Activated T-helper 2 cell treated with anti-CD3 and anti-CD28 coated beads, Interferon-gamma antibody, Interleukin-2, Interleukin-4, amounts not matched to agents 10 μg/mL and 5 μg/mL and 100 μg/mL, durations not matched to agents 14 hours and 24 hours and 36 hours (primary cell): ENCODE results near the gene SYPL2. TPM values are rescaled to one million over a fixed set of nuclear protein-coding genes. Genes with fewer than 3 reads are reported as not detected.

Experiments
- total RNA-seq: library from RNA; stranded (reverse); gene quantifications from 2 replicates; pipeline ENCODE4 v1.2.3, GENCODE V29; 2022

The SYPL2 gene
- total RNA-seq, 1 donor from 2014 or later, result not detected

Other genes starting within 250 kb of the SYPL2 start
- gene CELSR2, start 217.0 kb upstream of the SYPL2 start, total RNA-seq, result 3.8 and 4.3 TPM in 2 replicates
- 7.8 and 9.5 TPM in 2 replicates for gene PSRC1, start 183.4 kb upstream of the SYPL2 start, total RNA-seq
- gene MYBPHL, start 159.5 kb upstream of the SYPL2 start, total RNA-seq, result not detected in 2 replicates
- 1.1 and 1.9 TPM in 2 replicates for gene SORT1, start 68.6 kb upstream of the SYPL2 start, total RNA-seq
- gene PSMA5, start 40.1 kb upstream of the SYPL2 start, total RNA-seq, result 257 and 281 TPM in 2 replicates
- gene ATXN7L2, start 17.4 kb downstream of the SYPL2 start, total RNA-seq, result 11.9 and 12.9 TPM in 2 replicates
- 11.1 and 13.6 TPM in 2 replicates for gene CYB561D1, start 27.5 kb downstream of the SYPL2 start, total RNA-seq
- 0.66 and 0.92 TPM in 2 replicates for gene AMIGO1, start 43.2 kb downstream of the SYPL2 start, total RNA-seq
- gene GPR61, start 73.3 kb downstream of the SYPL2 start, total RNA-seq, result 0.43 TPM in 1 of 2 replicates, not detected in the other
- gene GNAI3, start 82.1 kb downstream of the SYPL2 start, total RNA-seq, result 8.9 and 9.4 TPM in 2 replicates
- gene GNAT2, start 153.1 kb downstream of the SYPL2 start, total RNA-seq, result 0.18 TPM in 1 of 2 replicates, not detected in the other
- 77.5 and 78.4 TPM in 2 replicates for gene AMPD2, start 153.3 kb downstream of the SYPL2 start, total RNA-seq
- gene GSTM4, start 189.6 kb downstream of the SYPL2 start, total RNA-seq, result 13.6 and 13.9 TPM in 2 replicates
- 30.1 and 32.3 TPM in 2 replicates for gene GSTM2, start 201.5 kb downstream of the SYPL2 start, total RNA-seq
- gene GSTM1, start 221.3 kb downstream of the SYPL2 start, total RNA-seq, result 112 and 113 TPM in 2 replicates
- gene GSTM5, start 245.7 kb downstream of the SYPL2 start, total RNA-seq, result 0.09 and 0.46 TPM in 2 replicates